Loucy (cell line): Measurements from ENCODE around the gene SMIM22.

Source experiments
- H2AFZ ChIP-seq: fragments of 200-600 bp; sonication (generic); 2 replicates; pipeline ENCODE4 v1.6.0; 2016; ENCODE audit warnings: antibody characterized with exemption, mild to moderate bottlenecking, low read length, moderate library complexity
- H3F3A ChIP-seq: fragments of 200-600 bp; 2 replicates; pipeline ENCODE4 v1.6.0; 2016; ENCODE audit warnings: antibody characterized with exemption, low read depth, mild to moderate bottlenecking
- H3K27me3 ChIP-seq: fragments of 200-600 bp; sonication (generic); 2 replicates; pipeline ENCODE4 v1.6.1; 2014; ENCODE audit warnings: low read length, mild to moderate bottlenecking; ENCODE audit not compliant: insufficient read depth, poor library complexity, severe bottlenecking
- H3K36me3 ChIP-seq: fragments of 200-600 bp; sonication (generic); 2 replicates; pipeline ENCODE4 v1.6.1; 2016; ENCODE audit warnings: low read length; ENCODE audit not compliant: insufficient read depth
- H3K4me1 ChIP-seq: fragments of 200-600 bp; sonication (generic); 2 replicates; pipeline ENCODE4 v1.5.1; 2014; ENCODE audit warnings: low read length, mild to moderate bottlenecking; ENCODE audit not compliant: insufficient read depth, poor library complexity, severe bottlenecking
- H3K4me2 ChIP-seq: fragments of 200-600 bp; sonication (generic); 2 replicates; pipeline ENCODE4 v1.6.0; 2014; ENCODE audit warnings: antibody characterized with exemption, low read length, low read depth, mild to moderate bottlenecking; ENCODE audit not compliant: poor library complexity, severe bottlenecking
- H3K4me3 ChIP-seq: fragments of 200-600 bp; sonication (generic); 2 replicates; pipeline ENCODE4 v1.5.1; 2014; ENCODE audit warnings: low read length, mild to moderate bottlenecking, mixed read lengths; ENCODE audit not compliant: poor library complexity, severe bottlenecking
- H3K79me2 ChIP-seq: fragments of 200-600 bp; sonication (generic); 2 replicates; pipeline ENCODE4 v1.6.1; 2014; ENCODE audit warnings: low read length; ENCODE audit not compliant: insufficient read depth
- H3K9ac ChIP-seq: fragments of 200-600 bp; sonication (generic); 2 replicates; pipeline ENCODE4 v1.6.0; 2014; ENCODE audit warnings: mild to moderate bottlenecking, low read depth, low read length, moderate library complexity; ENCODE audit not compliant: poor library complexity, severe bottlenecking
- H3K9me2 ChIP-seq: fragments of 200-600 bp; sonication (generic); replicated peaks from 2 replicates; pipeline ENCODE4 v1.6.1; 2016; ENCODE audit warnings: low read depth, low read length, mixed read lengths
- H3K9me3 ChIP-seq: fragments of 200-600 bp; sonication (generic); 2 replicates; pipeline ENCODE4 v1.6.1; 2014; ENCODE audit warnings: mild to moderate bottlenecking, antibody characterized with exemption, low read length, low read depth; ENCODE audit not compliant: insufficient read depth
- H4K20me1 ChIP-seq: fragments of 200-600 bp; sonication (generic); 2 replicates; pipeline ENCODE4 v1.6.0; 2014; ENCODE audit warnings: antibody characterized with exemption, low read length, mild to moderate bottlenecking; ENCODE audit not compliant: insufficient read depth, poor library complexity, severe bottlenecking
- CTCF ChIP-seq: fragments of 200-600 bp; sonication (generic); conservative IDR thresholded peaks from 2 replicates; pipeline ENCODE4 v1.5.1; 2014; ENCODE audit warnings: mild to moderate bottlenecking, antibody characterized with exemption, low read length
- EZH2phosphoT487 ChIP-seq: fragments of 200-600 bp; IDR thresholded peaks from 2 replicates; pipeline ENCODE4 v1.6.1; 2018; ENCODE audit warnings: antibody characterized with exemption, mild to moderate bottlenecking, moderate library complexity, borderline replicate concordance

Gene SMIM22

GRCh38 chr16:4762205-4762604 is 33.0 kb upstream of the SMIM22 start:
- no peak overlapping the region for H3K9ac ChIP-seq
- no peaks in the 10 kb centered on the region for H3K4me1 ChIP-seq
- TF ChIP-seq CTCF: no peak
- no peak for TF ChIP-seq EZH2phosphoT487

GRCh38 chr16:4763791-4764190 is 31.4 kb upstream of the SMIM22 start:
- H3F3A ChIP-seq: no peaks in the 10 kb centered on the region
- no peaks in the 10 kb centered on the region for H4K20me1 ChIP-seq
- TF ChIP-seq EZH2phosphoT487 (no peak), CTCF (no peak)
- H3K9me3 ChIP-seq: no peaks in the 10 kb centered on the region
- H2AFZ ChIP-seq: no peak overlapping the region
- no peak overlapping the region for H3K9ac ChIP-seq
- H3K4me1 ChIP-seq: no peaks in the 10 kb centered on the region
- no peaks in the 10 kb centered on the region for H3K9me2 ChIP-seq
- H3K79me2 ChIP-seq: peaks cover 14% of the 10 kb centered on the region
- no peaks in the 10 kb centered on the region for H3K27me3 ChIP-seq
- H3K36me3 ChIP-seq: no peaks in the 10 kb centered on the region
- H3K4me3 ChIP-seq: no peak overlapping the region
- H3K4me2 ChIP-seq: no peak overlapping the region

More at GRCh38 chr16:4762205-4762604, 33.0 kb upstream of the SMIM22 start:
- H3K4me2 ChIP-seq: no peak overlapping the region
- no peak overlapping the region for H3K4me3 ChIP-seq
- no peaks in the 10 kb centered on the region for H3K27me3 ChIP-seq
- no peak overlapping the region for H2AFZ ChIP-seq
- H3K9me3 ChIP-seq: no peaks in the 10 kb centered on the region
- H3F3A ChIP-seq: no peaks in the 10 kb centered on the region
- no peaks in the 10 kb centered on the region for H3K9me2 ChIP-seq
- no peaks in the 10 kb centered on the region for H3K36me3 ChIP-seq
- H4K20me1 ChIP-seq: no peaks in the 10 kb centered on the region
- peaks cover 14% of the 10 kb centered on the region for H3K79me2 ChIP-seq

GRCh38 chr16:4765511-4766474 is 29.4 kb upstream of the SMIM22 start:
- H2AFZ ChIP-seq: no peak overlapping the region
- no peaks in the 10 kb centered on the region for H3F3A ChIP-seq
- H3K4me3 ChIP-seq: peak overlapping the region; percentile 75

More at GRCh38 chr16:4765511-4766474, 29.4 kb upstream of the SMIM22 start:
- Histone ChIP-seq H3K9ac (peak overlapping the region; percentile 83), H3K79me2 (peaks cover 14% of the 10 kb centered on the region), H3K4me2 (peak overlapping the region; percentile 80), H3K9me2 (no peaks in the 10 kb centered on the region), H3K27me3 (no peaks in the 10 kb centered on the region), H3K9me3 (no peaks in the 10 kb centered on the region), H4K20me1 (no peaks in the 10 kb centered on the region), H3K36me3 (no peaks in the 10 kb centered on the region), H3K4me1 (no peaks in the 10 kb centered on the region)
- TF ChIP-seq CTCF (no peak), EZH2phosphoT487 (no peak)
